ENCODE measurements around the gene GALNT13. TPM values are rescaled to one million over a fixed set of nuclear protein-coding genes. Genes with fewer than 3 reads are reported as not detected.

The GALNT13 gene
- total and polyA plus RNA-seq, 2 donors (not counting 1 experiment from before 2014, with no cell fraction given), result 0.17 TPM; not detected in 1

DNA sequence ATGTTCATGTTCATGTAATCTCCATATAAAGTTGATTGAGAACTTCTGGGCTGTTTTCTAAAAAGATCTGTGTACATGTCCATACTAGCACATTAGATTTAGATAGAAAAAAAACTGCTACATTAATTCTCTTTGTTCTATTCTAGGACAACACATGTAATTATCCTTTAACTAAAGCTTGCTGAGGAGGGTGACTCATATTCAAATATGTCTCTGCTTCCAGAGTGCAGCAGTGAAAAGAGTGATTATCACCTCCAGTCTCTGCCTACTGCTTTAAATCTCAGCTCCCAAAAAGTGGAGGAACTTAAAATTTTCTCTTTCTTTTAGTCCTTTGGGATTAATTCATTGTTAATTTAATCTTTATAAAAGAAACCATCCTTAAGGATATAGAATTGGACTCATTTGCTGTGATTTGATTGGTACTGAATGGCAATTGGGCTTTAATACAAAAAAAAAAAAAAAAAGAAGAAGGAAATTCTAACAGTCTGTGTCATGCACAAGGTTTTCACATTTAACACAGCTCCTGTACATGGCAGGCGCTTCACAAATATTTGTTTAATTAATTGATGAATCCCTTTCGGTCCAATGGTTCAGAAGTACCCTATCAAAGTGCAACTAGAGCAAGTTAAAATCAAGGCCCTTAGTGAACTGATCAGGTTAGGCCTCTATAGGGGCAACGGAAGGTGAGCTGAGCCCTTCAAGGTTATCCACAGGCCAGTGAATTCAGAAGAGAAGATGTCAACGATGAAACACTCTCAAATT lies 612.8 kb downstream of the GALNT13 start:
- DNase-seq (ENCODE audit: low read depth in 2 of 2), result no peak
- no peak for TF ChIP-seq EZH2 (IDR thresholded peaks at IDR 0.05; ENCODE audit: low read length, missing control alignments)
- TF ChIP-seq, protein P1, sequence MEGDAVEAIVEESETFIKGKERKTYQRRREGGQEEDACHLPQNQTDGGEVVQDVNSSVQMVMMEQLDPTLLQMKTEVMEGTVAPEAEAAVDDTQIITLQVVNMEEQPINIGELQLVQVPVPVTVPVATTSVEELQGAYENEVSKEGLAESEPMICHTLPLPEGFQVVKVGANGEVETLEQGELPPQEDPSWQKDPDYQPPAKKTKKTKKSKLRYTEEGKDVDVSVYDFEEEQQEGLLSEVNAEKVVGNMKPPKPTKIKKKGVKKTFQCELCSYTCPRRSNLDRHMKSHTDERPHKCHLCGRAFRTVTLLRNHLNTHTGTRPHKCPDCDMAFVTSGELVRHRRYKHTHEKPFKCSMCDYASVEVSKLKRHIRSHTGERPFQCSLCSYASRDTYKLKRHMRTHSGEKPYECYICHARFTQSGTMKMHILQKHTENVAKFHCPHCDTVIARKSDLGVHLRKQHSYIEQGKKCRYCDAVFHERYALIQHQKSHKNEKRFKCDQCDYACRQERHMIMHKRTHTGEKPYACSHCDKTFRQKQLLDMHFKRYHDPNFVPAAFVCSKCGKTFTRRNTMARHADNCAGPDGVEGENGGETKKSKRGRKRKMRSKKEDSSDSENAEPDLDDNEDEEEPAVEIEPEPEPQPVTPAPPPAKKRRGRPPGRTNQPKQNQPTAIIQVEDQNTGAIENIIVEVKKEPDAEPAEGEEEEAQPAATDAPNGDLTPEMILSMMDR (conservative IDR thresholded peaks at IDR 0.05 in 1 of 2, IDR thresholded peaks at IDR 0.05 in 1 of 2; ENCODE audit: low read depth in 1 of 2, low read length in 2 of 2), result no peak
- Histone ChIP-seq H3K4me1 (ENCODE audit: control insufficient read depth, extremely low read depth, insufficient read depth, low read length) (no peaks in the 10 kb centered on the region), H3K36me3 (ENCODE audit: control insufficient read depth, insufficient read depth, low read length) (no peaks in the 10 kb centered on the region), H3K27ac (ENCODE audit: insufficient read depth, low read length) (no peak overlapping the region), H4K20me1 (ENCODE audit: control insufficient read depth, extremely low read depth, insufficient read depth, low read length) (no peaks in the 10 kb centered on the region), H3K9me3 (ENCODE audit: control insufficient read depth, insufficient read depth, low read depth, low read length) (no peaks in the 10 kb centered on the region), H2AFZ (ENCODE audit: low read length) (no peak overlapping the region), H3K9ac (ENCODE audit: insufficient read depth, low read length) (no peak overlapping the region), H3K79me2 (ENCODE audit: control insufficient read depth, insufficient read depth, low read length) (no peaks in the 10 kb centered on the region), H3K4me3 (replicated peaks in 1 of 4; ENCODE audit: control extremely low read depth in 1 of 4, insufficient read depth in 1 of 4, low read depth in 3 of 4, low read length in 4 of 4) (no peak overlapping the region), H3K4me2 (ENCODE audit: extremely low read depth, insufficient read depth, low read length) (no peak overlapping the region), H3K27me3 (ENCODE audit: control insufficient read depth, insufficient read depth, low read length) (no peaks in the 10 kb centered on the region)

DNA sequence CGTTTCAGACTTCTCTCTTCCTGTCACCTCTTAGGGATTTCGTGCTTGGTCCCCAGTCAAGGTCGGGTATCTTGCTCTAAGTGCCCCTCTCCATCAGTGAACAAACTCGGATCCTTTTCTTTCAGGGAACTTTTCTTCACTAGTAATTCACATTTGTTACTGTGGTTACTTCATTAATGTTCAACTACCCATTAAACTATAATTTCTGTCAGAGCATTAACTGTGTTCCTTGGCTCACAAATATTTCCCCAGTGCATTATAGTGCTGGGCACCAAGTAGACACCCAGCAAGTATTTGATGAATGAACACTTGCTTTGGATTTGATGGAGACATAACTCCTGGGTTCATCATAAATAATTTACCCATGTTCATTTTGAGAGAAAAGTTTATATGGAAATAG lies 617.1 kb downstream of the GALNT13 start:
- H3K79me2 ChIP-seq (ENCODE audit: control insufficient read depth, insufficient read depth, low read length), result no peaks in the 10 kb centered on the region
- no peak overlapping the region for H3K9ac ChIP-seq (ENCODE audit: insufficient read depth, low read length)
- no peak overlapping the region for H3K4me2 ChIP-seq (ENCODE audit: extremely low read depth, insufficient read depth, low read length)
- TF ChIP-seq, protein P1 (conservative IDR thresholded peaks at IDR 0.05 in 1 of 2, IDR thresholded peaks at IDR 0.05 in 1 of 2; ENCODE audit: low read depth in 1 of 2, low read length in 2 of 2), result no peak
- TF ChIP-seq EZH2 (IDR thresholded peaks at IDR 0.05; ENCODE audit: low read length, missing control alignments), result no peak
- no peaks in the 10 kb centered on the region for H3K9me3 ChIP-seq (ENCODE audit: control insufficient read depth, insufficient read depth, low read depth, low read length)
- no peaks in the 10 kb centered on the region for H3K4me1 ChIP-seq (ENCODE audit: control insufficient read depth, extremely low read depth, insufficient read depth, low read length)
- no peak overlapping the region for H3K27ac ChIP-seq (ENCODE audit: insufficient read depth, low read length)
- no peaks in the 10 kb centered on the region for H3K27me3 ChIP-seq (ENCODE audit: control insufficient read depth, insufficient read depth, low read length)
- no peak overlapping the region for H3K4me3 ChIP-seq (replicated peaks in 1 of 4; ENCODE audit: control extremely low read depth in 1 of 4, insufficient read depth in 1 of 4, low read depth in 3 of 4, low read length in 4 of 4)
- no peaks in the 10 kb centered on the region for H3K36me3 ChIP-seq (ENCODE audit: control insufficient read depth, insufficient read depth, low read length)
- DNase-seq (ENCODE audit: low read depth in 2 of 2), result no peak
- H2AFZ ChIP-seq (ENCODE audit: low read length), result no peak overlapping the region
- no peaks in the 10 kb centered on the region for H4K20me1 ChIP-seq (ENCODE audit: control insufficient read depth, extremely low read depth, insufficient read depth, low read length)

- Histone ChIP-seq H3K4me2 (ENCODE audit: extremely low read depth, insufficient read depth, low read length) (no peak overlapping the region), H3K4me1 (ENCODE audit: control insufficient read depth, extremely low read depth, insufficient read depth, low read length) (no peaks in the 10 kb centered on the region)
These were observed 617.6 kb downstream of the GALNT13 start for GRCh38 chr2:154489266-154489858.

More at GRCh38 chr2:154489266-154489858, 617.6 kb downstream of the GALNT13 start:
- no peak overlapping the region for H3K27ac ChIP-seq (ENCODE audit: insufficient read depth, low read length)
- TF ChIP-seq, protein P1 (conservative IDR thresholded peaks at IDR 0.05 in 1 of 2, IDR thresholded peaks at IDR 0.05 in 1 of 2; ENCODE audit: low read depth in 1 of 2, low read length in 2 of 2), result no peak
- no peak for TF ChIP-seq EZH2 (IDR thresholded peaks at IDR 0.05; ENCODE audit: low read length, missing control alignments)
- no peak for DNase-seq (ENCODE audit: low read depth in 2 of 2)
- H3K4me3 ChIP-seq (replicated peaks in 1 of 4; ENCODE audit: control extremely low read depth in 1 of 4, insufficient read depth in 1 of 4, low read depth in 3 of 4, low read length in 4 of 4), result no peak overlapping the region
- H4K20me1 ChIP-seq (ENCODE audit: control insufficient read depth, extremely low read depth, insufficient read depth, low read length), result no peaks in the 10 kb centered on the region
- H3K79me2 ChIP-seq (ENCODE audit: control insufficient read depth, insufficient read depth, low read length), result no peaks in the 10 kb centered on the region
- no peak overlapping the region for H3K9ac ChIP-seq (ENCODE audit: insufficient read depth, low read length)
- H3K27me3 ChIP-seq (ENCODE audit: control insufficient read depth, insufficient read depth, low read length), result no peaks in the 10 kb centered on the region
- H3K36me3 ChIP-seq (ENCODE audit: control insufficient read depth, insufficient read depth, low read length), result no peaks in the 10 kb centered on the region
- H2AFZ ChIP-seq (ENCODE audit: low read length), result no peak overlapping the region
- H3K9me3 ChIP-seq (ENCODE audit: control insufficient read depth, insufficient read depth, low read depth, low read length), result no peaks in the 10 kb centered on the region

Measured in fibroblast of lung (primary cell).